ENCODE data around the gene ZNF444.
"Not testable (repeated sequence)": the region's sequence is repeated elsewhere in the genome, so short reads cannot be mapped to it uniquely, and the experiment has no call there.

The ZNF444 gene

DNA sequence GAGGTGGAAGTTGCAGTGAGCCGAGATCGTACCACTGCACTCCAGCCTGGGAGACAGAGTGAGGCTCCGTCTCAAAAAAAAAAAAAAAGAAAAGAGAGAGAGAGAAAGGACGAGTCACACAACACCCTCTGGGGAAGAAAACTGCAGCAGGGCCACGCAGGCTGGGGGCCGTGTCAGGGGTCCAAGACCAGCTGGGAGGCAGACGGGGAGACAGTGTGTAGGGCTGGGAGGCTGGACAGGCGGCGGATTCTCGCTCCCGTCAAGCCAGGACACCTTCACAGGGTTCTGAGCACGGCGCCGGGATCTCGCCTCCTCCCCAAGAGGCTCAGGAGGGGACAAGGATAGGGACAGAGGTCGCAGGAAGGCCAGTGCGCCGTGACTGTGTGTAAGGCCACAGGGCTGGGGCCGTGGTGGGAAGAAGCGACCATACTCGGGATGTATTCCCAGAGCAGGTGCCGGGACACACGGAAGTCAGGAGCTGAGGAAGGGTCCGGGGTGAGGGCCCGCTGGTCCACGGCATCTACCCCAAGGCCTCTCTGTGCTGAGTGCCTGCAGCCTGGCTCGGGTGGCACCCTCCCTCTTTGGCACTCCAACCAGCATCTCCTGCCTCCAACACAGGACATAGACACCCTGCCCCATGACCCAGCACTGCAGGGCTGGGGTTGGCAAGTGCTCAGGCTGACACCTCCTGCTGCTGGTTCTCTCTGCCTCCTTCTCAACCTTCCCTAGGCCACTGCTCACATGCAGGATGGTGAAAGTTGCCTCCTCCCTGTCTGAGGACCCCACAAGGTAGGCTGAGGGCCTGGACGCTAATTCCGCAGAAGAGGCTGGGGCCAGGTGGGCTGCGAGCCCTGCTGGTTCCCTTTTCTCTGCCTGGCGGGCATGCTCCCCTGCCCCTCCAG lies 41.2 kb upstream of the ZNF444 start:
- no peaks in the 10 kb centered on the region for H3K27me3 ChIP-seq (replicated peaks; ENCODE audit: control insufficient read depth, insufficient read depth, low read length, poor library complexity, severe bottlenecking)
- no peak overlapping the region for H3K27ac ChIP-seq (ENCODE audit: insufficient read depth, low read length, poor library complexity, severe bottlenecking)
- no peak overlapping the region for H3K4me3 ChIP-seq (ENCODE audit: insufficient read depth, low read depth, low read length, poor library complexity, severe bottlenecking)
- no peaks in the 10 kb centered on the region for H3K4me1 ChIP-seq (ENCODE audit: control insufficient read depth, insufficient read depth, low read length, poor library complexity, severe bottlenecking)
- peaks cover 34% of the 10 kb centered on the region for H3K36me3 ChIP-seq (ENCODE audit: control insufficient read depth, insufficient read depth, low read length)
- H3K9me3 ChIP-seq (ENCODE audit: control insufficient read depth, low read length), result no peaks in the 10 kb centered on the region
- no peak for DNase-seq

GRCh38 chr19:56101095-56101494 lies 40.0 kb upstream of the ZNF444 start:
- Histone ChIP-seq H3K27ac (ENCODE audit: insufficient read depth, low read length, poor library complexity, severe bottlenecking) (no peak overlapping the region), H3K4me1 (ENCODE audit: control insufficient read depth, insufficient read depth, low read length, poor library complexity, severe bottlenecking) (peaks cover 5% of the 10 kb centered on the region), H3K27me3 (replicated peaks; ENCODE audit: control insufficient read depth, insufficient read depth, low read length, poor library complexity, severe bottlenecking) (no peaks in the 10 kb centered on the region), H3K4me3 (ENCODE audit: insufficient read depth, low read depth, low read length, poor library complexity, severe bottlenecking) (no peak overlapping the region), H3K9me3 (ENCODE audit: control insufficient read depth, low read length) (no peaks in the 10 kb centered on the region), H3K36me3 (ENCODE audit: control insufficient read depth, insufficient read depth, low read length) (peaks cover 34% of the 10 kb centered on the region)
- no peak for DNase-seq

DNA sequence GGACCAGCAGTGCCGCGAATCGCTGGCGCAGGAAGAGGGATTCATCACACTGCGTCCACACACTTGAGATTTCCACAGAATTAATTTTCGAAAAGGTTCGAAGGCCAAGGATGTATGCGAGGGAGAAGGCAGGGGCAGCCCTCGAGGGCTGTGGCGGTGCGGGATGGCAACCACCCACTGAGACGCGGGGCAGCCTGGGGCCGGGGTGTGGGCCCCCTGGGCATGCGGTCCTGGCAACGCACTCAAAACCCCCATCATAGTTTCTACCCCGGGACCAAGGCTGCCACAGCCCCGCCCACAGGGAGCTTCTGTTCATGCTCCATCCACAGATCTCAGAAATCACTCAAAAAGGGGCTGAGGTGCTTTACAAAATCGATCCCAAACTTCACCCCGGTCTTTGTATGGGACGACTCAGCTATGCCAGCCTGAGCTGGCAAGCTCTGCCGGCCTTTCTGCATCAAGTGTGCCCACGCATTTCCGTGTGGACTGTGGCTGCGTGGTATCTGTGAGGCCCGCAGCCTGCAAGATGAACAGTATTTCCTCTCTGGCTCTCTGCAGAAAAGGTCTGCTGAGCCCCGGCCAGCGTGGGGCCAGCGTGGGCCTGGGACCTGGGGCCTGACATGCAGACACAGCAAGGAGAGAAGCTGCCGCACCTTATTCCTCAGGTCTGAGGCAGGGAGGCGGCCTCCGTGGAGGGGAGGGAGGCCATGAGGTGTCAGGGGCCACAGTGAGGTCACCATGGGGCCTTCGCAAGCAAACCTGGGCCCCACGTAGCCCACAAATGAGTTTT lies 39.1 kb upstream of the ZNF444 start:
- H3K4me3 ChIP-seq (ENCODE audit: insufficient read depth, low read depth, low read length, poor library complexity, severe bottlenecking), result no peak overlapping the region
- no peak for DNase-seq
- no peak overlapping the region for H3K27ac ChIP-seq (ENCODE audit: insufficient read depth, low read length, poor library complexity, severe bottlenecking)
- H3K4me1 ChIP-seq (ENCODE audit: control insufficient read depth, insufficient read depth, low read length, poor library complexity, severe bottlenecking), result peaks cover 10% of the 10 kb centered on the region
- H3K36me3 ChIP-seq (ENCODE audit: control insufficient read depth, insufficient read depth, low read length), result peaks cover 34% of the 10 kb centered on the region
- no peaks in the 10 kb centered on the region for H3K9me3 ChIP-seq (ENCODE audit: control insufficient read depth, low read length)
- no peaks in the 10 kb centered on the region for H3K27me3 ChIP-seq (replicated peaks; ENCODE audit: control insufficient read depth, insufficient read depth, low read length, poor library complexity, severe bottlenecking)

- peak overlapping the region; percentile 11 for H3K27ac ChIP-seq (ENCODE audit: insufficient read depth, low read length, poor library complexity, severe bottlenecking)
- H3K4me1 ChIP-seq (ENCODE audit: control insufficient read depth, insufficient read depth, low read length, poor library complexity, severe bottlenecking), result peaks cover 10% of the 10 kb centered on the region
- no peaks in the 10 kb centered on the region for H3K27me3 ChIP-seq (replicated peaks; ENCODE audit: control insufficient read depth, insufficient read depth, low read length, poor library complexity, severe bottlenecking)
- no peak for DNase-seq
- no peak overlapping the region for H3K4me3 ChIP-seq (ENCODE audit: insufficient read depth, low read depth, low read length, poor library complexity, severe bottlenecking)
- H3K36me3 ChIP-seq (ENCODE audit: control insufficient read depth, insufficient read depth, low read length), result peaks cover 29% of the 10 kb centered on the region
- H3K9me3 ChIP-seq (ENCODE audit: control insufficient read depth, low read length), result no peaks in the 10 kb centered on the region
Observed at GRCh38 chr19:56103027-56103614, 38.0 kb upstream of the ZNF444 start.

- H3K27ac ChIP-seq (ENCODE audit: insufficient read depth, low read length, poor library complexity, severe bottlenecking), result no peak overlapping the region
- peaks cover 10% of the 10 kb centered on the region for H3K4me1 ChIP-seq (ENCODE audit: control insufficient read depth, insufficient read depth, low read length, poor library complexity, severe bottlenecking)
- no peak for DNase-seq
Observed at GRCh38 chr19:56104423-56104822, 36.7 kb upstream of the ZNF444 start.

GRCh38 chr19:56105090-56105701 lies 35.9 kb upstream of the ZNF444 start:
- peaks cover 25% of the 10 kb centered on the region for H3K36me3 ChIP-seq (ENCODE audit: control insufficient read depth, insufficient read depth, low read length)
- H3K27me3 ChIP-seq (replicated peaks; ENCODE audit: control insufficient read depth, insufficient read depth, low read length, poor library complexity, severe bottlenecking), result no peaks in the 10 kb centered on the region
- H3K4me3 ChIP-seq (ENCODE audit: insufficient read depth, low read depth, low read length, poor library complexity, severe bottlenecking), result no peak overlapping the region
- H3K27ac ChIP-seq (ENCODE audit: insufficient read depth, low read length, poor library complexity, severe bottlenecking), result no peak overlapping the region
- no peaks in the 10 kb centered on the region for H3K9me3 ChIP-seq (ENCODE audit: control insufficient read depth, low read length)
- H3K4me1 ChIP-seq (ENCODE audit: control insufficient read depth, insufficient read depth, low read length, poor library complexity, severe bottlenecking), result peaks cover 10% of the 10 kb centered on the region
- DNase-seq, result peak; percentile 9 to 22 (median 13)

More at GRCh38 chr19:56104423-56104822, 36.7 kb upstream of the ZNF444 start:
- H3K4me3 ChIP-seq (ENCODE audit: insufficient read depth, low read depth, low read length, poor library complexity, severe bottlenecking), result no peak overlapping the region
- H3K36me3 ChIP-seq (ENCODE audit: control insufficient read depth, insufficient read depth, low read length), result peaks cover 25% of the 10 kb centered on the region
- H3K27me3 ChIP-seq (replicated peaks; ENCODE audit: control insufficient read depth, insufficient read depth, low read length, poor library complexity, severe bottlenecking), result no peaks in the 10 kb centered on the region
- no peaks in the 10 kb centered on the region for H3K9me3 ChIP-seq (ENCODE audit: control insufficient read depth, low read length)

DNA sequence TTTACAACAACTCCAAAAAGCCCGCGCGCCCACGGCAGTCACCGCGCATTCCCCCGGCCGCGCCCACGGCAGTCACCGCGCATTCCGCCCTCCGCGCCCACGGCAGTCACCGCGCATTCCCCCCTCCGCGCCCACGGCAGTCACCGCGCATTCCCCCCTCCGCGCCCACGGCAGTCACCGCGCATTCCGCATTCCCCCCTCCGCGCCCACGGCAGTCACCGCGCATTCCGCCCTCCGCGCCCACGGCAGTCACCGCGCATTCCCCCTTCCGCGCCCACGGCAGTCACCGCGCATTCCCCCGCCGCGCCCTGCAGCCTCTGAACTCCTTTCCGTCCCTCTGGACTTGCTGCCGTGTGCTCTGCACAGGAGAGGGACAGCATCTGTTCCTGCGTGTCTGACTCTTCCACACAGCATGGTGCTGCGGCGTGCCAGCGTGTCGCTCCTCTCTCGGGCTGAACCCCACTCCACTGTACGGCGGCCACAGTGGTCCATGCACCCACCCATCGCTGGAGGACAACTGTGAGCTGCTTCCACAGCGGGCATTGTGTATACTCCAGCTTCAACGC lies 35.2 kb upstream of the ZNF444 start:
- not testable (repeated sequence) for H3K27me3 ChIP-seq (replicated peaks; ENCODE audit: control insufficient read depth, insufficient read depth, low read length, poor library complexity, severe bottlenecking); H3K9me3 ChIP-seq (ENCODE audit: control insufficient read depth, low read length); DNase-seq; H3K27ac ChIP-seq (ENCODE audit: insufficient read depth, low read length, poor library complexity, severe bottlenecking); H3K4me3 ChIP-seq (ENCODE audit: insufficient read depth, low read depth, low read length, poor library complexity, severe bottlenecking)
- H3K4me1 ChIP-seq (ENCODE audit: control insufficient read depth, insufficient read depth, low read length, poor library complexity, severe bottlenecking), result peaks cover 10% of the 10 kb centered on the region
- peaks cover 25% of the 10 kb centered on the region for H3K36me3 ChIP-seq (ENCODE audit: control insufficient read depth, insufficient read depth, low read length)

GRCh38 chr19:56106397-56106849 lies 34.7 kb upstream of the ZNF444 start:
- H3K4me1 ChIP-seq (ENCODE audit: control insufficient read depth, insufficient read depth, low read length, poor library complexity, severe bottlenecking), result peaks cover 10% of the 10 kb centered on the region
- H3K27ac ChIP-seq (ENCODE audit: insufficient read depth, low read length, poor library complexity, severe bottlenecking), result no peak overlapping the region
- peaks cover 21% of the 10 kb centered on the region for H3K36me3 ChIP-seq (ENCODE audit: control insufficient read depth, insufficient read depth, low read length)

DNA sequence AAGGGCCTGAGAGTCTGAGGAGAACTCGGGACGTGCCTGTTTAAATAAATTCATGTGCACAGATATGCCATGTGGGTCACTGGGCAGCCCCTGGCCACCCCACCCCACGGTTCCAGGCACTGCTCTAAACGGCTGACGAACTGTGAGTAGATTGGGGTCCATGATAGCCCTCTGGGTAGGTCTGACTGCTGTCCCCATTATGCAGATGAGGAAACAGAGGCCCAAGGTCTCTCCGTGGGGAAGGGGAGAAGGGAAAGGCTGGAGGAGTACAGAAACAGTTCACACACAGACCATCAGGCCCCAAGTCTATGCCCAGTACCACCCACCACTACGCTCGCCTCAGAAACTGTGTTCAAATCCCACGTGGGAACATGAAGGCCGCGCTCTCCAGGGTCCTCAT lies 34.1 kb upstream of the ZNF444 start:
- no peaks in the 10 kb centered on the region for H3K9me3 ChIP-seq (ENCODE audit: control insufficient read depth, low read length)
- H3K4me3 ChIP-seq (ENCODE audit: insufficient read depth, low read depth, low read length, poor library complexity, severe bottlenecking), result no peak overlapping the region
- DNase-seq, result no peak
- no peak overlapping the region for H3K27ac ChIP-seq (ENCODE audit: insufficient read depth, low read length, poor library complexity, severe bottlenecking)
- peaks cover 10% of the 10 kb centered on the region for H3K4me1 ChIP-seq (ENCODE audit: control insufficient read depth, insufficient read depth, low read length, poor library complexity, severe bottlenecking)
- peaks cover 15% of the 10 kb centered on the region for H3K36me3 ChIP-seq (ENCODE audit: control insufficient read depth, insufficient read depth, low read length)
- H3K27me3 ChIP-seq (replicated peaks; ENCODE audit: control insufficient read depth, insufficient read depth, low read length, poor library complexity, severe bottlenecking), result no peaks in the 10 kb centered on the region

More at GRCh38 chr19:56106397-56106849, 34.7 kb upstream of the ZNF444 start:
- Histone ChIP-seq H3K9me3 (ENCODE audit: control insufficient read depth, low read length) (no peaks in the 10 kb centered on the region), H3K27me3 (replicated peaks; ENCODE audit: control insufficient read depth, insufficient read depth, low read length, poor library complexity, severe bottlenecking) (no peaks in the 10 kb centered on the region), H3K4me3 (ENCODE audit: insufficient read depth, low read depth, low read length, poor library complexity, severe bottlenecking) (no peak overlapping the region)
- DNase-seq, result no peak

Measured in effector memory CD4-positive, alpha-beta T cell (primary cell).